IPS-15b (cell line): ENCODE measurements around the gene KCTD10.

Experiments
- H3K27me3 ChIP-seq: one replicate; pipeline ENCODE4 v1.6.1; 2013; ENCODE audit warnings: low read length; ENCODE audit not compliant: control insufficient read depth, insufficient read depth
- H3K36me3 ChIP-seq: one replicate; pipeline ENCODE4 v1.6.1; 2013; ENCODE audit warnings: low read length; ENCODE audit not compliant: control insufficient read depth, insufficient read depth
- H3K4me1 ChIP-seq: one replicate; pipeline ENCODE4 v1.6.1; 2013; ENCODE audit warnings: mild to moderate bottlenecking, low read length; ENCODE audit not compliant: control insufficient read depth, insufficient read depth
- H3K4me3 ChIP-seq: one replicate; pipeline ENCODE4 v1.5.1; 2013; ENCODE audit warnings: low read depth, low read length
- H3K9ac ChIP-seq: one replicate; pipeline ENCODE4 v1.6.1; 2013; ENCODE audit warnings: low read depth, mild to moderate bottlenecking, low read length
- H3K9me3 ChIP-seq: one replicate; pipeline ENCODE4 v1.6.1; 2013; ENCODE audit warnings: mild to moderate bottlenecking, low read length; ENCODE audit not compliant: control insufficient read depth, insufficient read depth

KCTD10 gene

DNA sequence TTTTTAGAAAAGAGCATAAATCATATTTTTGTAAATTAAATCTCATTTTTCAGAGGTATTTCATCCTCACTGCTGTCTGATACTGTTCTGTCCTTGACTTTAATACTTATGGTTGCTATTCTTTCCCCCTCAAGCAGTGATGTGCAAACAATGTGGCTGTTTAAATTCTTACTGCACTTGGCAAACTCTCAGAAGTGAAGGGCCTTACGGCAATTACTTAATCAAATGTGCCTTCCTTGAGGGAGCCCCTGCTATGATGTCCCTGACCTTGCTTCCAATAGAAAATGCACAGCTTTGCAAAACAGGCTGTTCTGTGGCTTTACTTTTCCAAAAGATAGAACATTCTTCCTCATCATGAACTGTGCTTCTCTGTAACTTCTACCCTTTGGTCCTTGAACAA lies 35.5 kb upstream of the KCTD10 start:
- H3K4me1 ChIP-seq = no peaks in the 10 kb centered on the region
- H3K4me3 ChIP-seq = no peak overlapping the region
- H3K36me3 ChIP-seq = peaks cover 21% of the 10 kb centered on the region
- H3K27me3 ChIP-seq = no peaks in the 10 kb centered on the region
- no peak overlapping the region for H3K9ac ChIP-seq
- no peaks in the 10 kb centered on the region for H3K9me3 ChIP-seq

DNA sequence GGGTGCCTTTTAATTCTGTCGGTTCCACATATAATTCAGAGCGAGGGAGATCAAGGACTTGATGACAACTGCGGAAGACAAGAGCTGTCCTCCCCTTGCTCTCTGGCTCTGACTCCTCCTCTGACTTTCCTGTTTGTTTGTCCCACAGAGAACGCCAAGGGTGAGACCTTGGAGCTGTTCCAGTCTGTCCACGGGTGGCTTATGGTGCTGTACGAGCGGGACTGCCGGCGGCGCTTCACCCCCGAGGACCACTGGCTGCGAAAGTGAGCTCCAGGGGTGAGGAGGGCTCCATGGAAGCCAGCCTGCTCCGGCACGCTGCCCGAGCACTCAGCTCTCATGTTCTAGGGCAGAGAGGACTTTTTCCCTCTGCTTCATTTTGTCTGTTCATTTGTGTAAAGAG lies 33.1 kb upstream of the KCTD10 start:
- Histone ChIP-seq H3K4me1 (no peaks in the 10 kb centered on the region), H3K9me3 (no peaks in the 10 kb centered on the region), H3K9ac (no peak overlapping the region), H3K27me3 (no peaks in the 10 kb centered on the region), H3K4me3 (no peak overlapping the region), H3K36me3 (peaks cover 27% of the 10 kb centered on the region)

DNA sequence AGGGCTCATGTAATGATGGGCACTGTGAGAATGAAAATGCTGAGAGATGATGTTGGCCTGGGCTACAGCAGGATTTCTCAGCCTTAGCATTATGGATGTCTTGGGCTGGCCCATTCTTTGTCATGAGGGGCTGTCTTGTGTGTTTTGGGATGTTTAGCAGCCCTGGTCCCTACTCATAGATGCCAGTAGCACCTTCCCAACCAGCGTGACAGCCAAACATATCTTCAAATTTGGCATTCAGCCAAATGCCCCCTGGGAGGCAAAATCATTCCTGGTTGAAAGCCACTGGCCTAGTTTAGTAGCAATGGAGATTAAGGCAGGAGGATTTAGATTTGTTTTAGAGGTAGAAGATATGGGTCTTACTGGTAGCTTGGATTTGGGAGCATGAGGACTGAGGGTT lies 27.0 kb upstream of the KCTD10 start:
- Histone ChIP-seq H3K9me3 (no peaks in the 10 kb centered on the region), H3K36me3 (peaks cover 17% of the 10 kb centered on the region), H3K9ac (no peak overlapping the region), H3K27me3 (no peaks in the 10 kb centered on the region), H3K4me3 (no peak overlapping the region), H3K4me1 (no peaks in the 10 kb centered on the region)

DNA sequence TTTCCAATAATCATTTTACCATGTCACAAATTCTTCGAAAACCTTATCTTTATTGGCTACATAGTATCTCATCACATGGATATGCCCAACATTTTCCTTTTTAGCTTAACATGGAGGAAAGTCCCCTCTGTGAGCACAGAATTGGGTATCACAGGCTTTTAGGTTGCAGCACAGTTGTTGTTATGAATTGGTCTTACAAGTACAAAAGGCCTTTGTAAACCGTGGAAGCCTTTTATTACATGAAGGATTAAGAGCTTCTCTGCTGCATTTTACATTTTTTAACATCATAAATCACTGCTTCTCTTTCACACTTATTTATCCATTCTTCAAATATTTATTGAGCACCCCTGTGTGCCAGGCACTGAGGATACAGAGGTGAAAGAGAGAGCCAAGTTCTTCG lies 26.5 kb upstream of the KCTD10 start:
- H3K27me3 ChIP-seq = no peaks in the 10 kb centered on the region
- H3K4me1 ChIP-seq = no peaks in the 10 kb centered on the region
- no peak overlapping the region for H3K9ac ChIP-seq
- H3K9me3 ChIP-seq = no peaks in the 10 kb centered on the region
- peaks cover 17% of the 10 kb centered on the region for H3K36me3 ChIP-seq
- no peak overlapping the region for H3K4me3 ChIP-seq

DNA sequence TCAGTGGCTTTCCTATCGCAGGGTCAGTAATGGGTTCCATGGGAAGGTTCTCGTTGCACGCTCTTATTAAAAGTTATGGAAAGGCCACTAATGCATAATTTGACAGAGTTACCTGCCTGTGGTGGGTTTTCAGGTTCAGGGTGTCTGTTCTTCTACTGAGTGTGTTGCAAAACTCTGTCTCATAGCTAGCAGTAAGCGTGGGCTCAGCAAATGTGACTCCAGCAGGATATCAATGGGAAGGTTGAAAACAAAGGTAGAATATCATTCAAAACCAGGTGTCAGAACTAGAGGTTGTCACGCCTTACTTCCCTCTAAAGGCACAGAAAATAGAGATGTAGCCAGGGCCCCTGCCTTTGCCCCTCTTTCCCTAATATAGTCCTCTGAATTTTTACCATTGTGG lies 25.2 kb upstream of the KCTD10 start:
- Histone ChIP-seq H3K9ac (no peak overlapping the region), H3K4me1 (no peaks in the 10 kb centered on the region), H3K9me3 (no peaks in the 10 kb centered on the region), H3K36me3 (peaks cover 11% of the 10 kb centered on the region), H3K27me3 (no peaks in the 10 kb centered on the region), H3K4me3 (no peak overlapping the region)

DNA sequence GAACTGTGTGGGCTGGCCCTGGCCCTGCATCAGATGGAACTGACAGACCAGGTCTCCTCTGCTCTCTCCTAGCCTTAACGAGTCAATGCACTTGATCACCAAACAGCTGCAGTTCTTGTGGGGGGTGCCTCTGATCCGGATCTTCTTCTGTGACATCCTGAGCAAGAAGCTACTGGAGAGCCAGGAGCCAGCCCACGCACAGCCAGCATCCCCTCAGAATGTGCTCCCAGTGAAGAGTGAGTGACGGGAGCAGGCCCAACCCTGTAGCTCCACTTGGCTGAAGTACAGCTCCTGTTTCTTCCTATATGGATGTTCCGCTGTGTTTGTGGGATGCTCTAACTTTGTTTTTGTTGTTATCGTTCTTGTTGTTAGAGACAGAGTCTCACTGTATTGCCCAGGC lies 24.2 kb upstream of the KCTD10 start:
- Histone ChIP-seq H3K9me3 (no peaks in the 10 kb centered on the region), H3K4me1 (no peaks in the 10 kb centered on the region), H3K36me3 (peaks cover 7% of the 10 kb centered on the region), H3K9ac (no peak overlapping the region), H3K4me3 (no peak overlapping the region), H3K27me3 (no peaks in the 10 kb centered on the region)

DNA sequence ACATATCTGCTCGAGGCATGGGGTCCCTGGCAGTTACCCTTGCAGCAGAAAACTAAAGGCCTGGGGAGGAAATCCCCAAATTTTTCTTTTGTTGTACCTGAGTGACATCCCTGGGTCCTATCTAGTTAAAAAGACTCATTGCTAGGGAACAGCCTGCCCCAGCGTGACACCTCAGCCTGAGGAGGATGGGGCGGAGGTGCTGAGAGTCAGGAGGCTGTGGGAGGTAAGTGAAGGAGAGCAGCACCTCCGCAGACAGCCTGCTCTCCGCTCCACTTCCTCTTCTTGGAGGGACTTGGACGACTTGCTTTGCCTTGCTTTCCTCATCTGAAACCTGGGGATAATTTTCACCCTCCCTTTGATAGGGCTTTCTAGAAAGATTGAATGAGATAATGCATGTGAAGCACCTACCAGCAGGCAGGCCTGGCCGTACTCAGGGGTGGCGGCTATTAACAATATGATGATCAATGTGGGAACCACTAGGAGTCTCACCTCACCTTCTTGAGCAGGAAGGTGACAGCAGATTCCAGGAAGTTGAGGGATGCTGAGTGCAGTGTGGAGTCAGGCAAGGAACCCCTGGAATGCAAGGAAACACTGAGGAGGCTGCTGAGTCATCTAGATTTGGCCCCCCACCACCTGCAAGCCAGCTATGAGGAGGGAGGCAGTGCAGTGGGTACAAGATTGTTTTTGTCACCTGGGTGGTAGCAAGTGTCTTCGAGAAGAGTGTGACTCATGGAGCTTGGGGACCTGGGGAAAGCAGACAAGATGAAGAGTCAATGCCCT lies 23.5 kb upstream of the KCTD10 start:
- peaks cover 7% of the 10 kb centered on the region for H3K36me3 ChIP-seq
- no peaks in the 10 kb centered on the region for H3K27me3 ChIP-seq
- H3K9ac ChIP-seq = no peak overlapping the region
- H3K4me3 ChIP-seq = no peak overlapping the region
- no peaks in the 10 kb centered on the region for H3K4me1 ChIP-seq
- H3K9me3 ChIP-seq = no peaks in the 10 kb centered on the region

DNA sequence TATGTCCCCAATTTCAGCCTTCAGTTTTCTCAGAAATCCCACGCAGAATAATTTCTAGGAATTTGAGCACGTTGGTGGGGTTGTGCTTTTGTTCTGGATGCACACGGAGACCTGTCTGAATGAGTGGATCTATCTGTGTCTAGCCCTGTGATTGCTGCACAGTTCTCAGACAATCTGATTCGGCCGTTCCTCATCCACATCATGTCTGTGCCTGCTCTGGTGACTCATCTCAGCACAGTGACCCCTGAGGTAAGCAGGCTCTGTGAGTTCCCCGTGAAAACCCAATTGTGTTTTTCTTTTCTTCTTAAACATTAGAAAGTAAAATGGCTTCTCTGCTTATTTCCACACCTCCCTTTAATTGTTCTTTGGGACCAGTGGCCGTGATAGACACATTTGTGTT lies 20.6 kb upstream of the KCTD10 start:
- H3K36me3 ChIP-seq = peaks cover 5% of the 10 kb centered on the region
- H3K9ac ChIP-seq = no peak overlapping the region
- no peak overlapping the region for H3K4me3 ChIP-seq
- H3K27me3 ChIP-seq = no peaks in the 10 kb centered on the region
- no peaks in the 10 kb centered on the region for H3K4me1 ChIP-seq
- no peaks in the 10 kb centered on the region for H3K9me3 ChIP-seq

DNA sequence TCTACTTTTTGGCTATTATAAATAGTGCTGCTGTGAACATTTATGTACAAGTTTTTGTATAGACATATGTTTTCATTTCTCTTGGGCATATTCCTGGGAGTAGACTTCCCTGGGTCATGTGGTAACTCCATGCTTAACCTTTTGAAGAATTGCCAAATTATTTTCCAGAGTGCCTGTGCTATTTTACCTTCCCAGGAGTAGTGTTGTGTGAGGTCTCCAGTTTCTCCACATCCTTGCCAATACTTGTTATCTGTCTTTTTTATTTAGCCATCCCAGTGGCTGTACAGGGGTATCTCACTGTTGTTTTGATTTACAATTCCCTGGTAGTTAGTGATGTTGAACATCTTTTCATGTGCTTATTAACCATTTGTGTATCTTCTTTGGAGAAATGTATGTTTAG lies 19.2 kb upstream of the KCTD10 start:
- Histone ChIP-seq H3K4me1 (no peaks in the 10 kb centered on the region), H3K9me3 (no peaks in the 10 kb centered on the region), H3K4me3 (no peak overlapping the region), H3K27me3 (no peaks in the 10 kb centered on the region), H3K9ac (no peak overlapping the region), H3K36me3 (peaks cover 8% of the 10 kb centered on the region)

DNA sequence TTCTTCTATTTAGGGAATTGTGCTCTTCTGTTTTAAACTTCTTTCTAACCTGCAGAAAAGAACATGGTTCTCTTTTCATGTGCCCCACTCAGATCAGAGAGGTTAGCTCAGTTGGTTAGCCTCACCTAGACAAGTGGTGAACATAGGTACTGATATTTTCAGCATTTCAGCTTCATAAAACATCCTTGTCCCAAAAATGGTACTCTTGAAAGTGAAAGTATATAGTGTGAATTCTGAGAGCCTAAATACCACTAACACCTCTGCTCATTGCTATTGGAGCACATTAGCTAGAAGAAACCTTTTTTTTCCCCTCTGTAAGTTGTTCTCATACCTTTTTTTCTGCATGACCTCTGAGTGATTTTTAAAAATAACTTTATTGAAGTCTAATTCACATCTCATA lies 17.9 kb upstream of the KCTD10 start:
- H3K36me3 ChIP-seq = peaks cover 11% of the 10 kb centered on the region
- H3K9me3 ChIP-seq = no peaks in the 10 kb centered on the region
- no peak overlapping the region for H3K4me3 ChIP-seq
- H3K27me3 ChIP-seq = no peaks in the 10 kb centered on the region
- H3K4me1 ChIP-seq = no peaks in the 10 kb centered on the region
- no peak overlapping the region for H3K9ac ChIP-seq

DNA sequence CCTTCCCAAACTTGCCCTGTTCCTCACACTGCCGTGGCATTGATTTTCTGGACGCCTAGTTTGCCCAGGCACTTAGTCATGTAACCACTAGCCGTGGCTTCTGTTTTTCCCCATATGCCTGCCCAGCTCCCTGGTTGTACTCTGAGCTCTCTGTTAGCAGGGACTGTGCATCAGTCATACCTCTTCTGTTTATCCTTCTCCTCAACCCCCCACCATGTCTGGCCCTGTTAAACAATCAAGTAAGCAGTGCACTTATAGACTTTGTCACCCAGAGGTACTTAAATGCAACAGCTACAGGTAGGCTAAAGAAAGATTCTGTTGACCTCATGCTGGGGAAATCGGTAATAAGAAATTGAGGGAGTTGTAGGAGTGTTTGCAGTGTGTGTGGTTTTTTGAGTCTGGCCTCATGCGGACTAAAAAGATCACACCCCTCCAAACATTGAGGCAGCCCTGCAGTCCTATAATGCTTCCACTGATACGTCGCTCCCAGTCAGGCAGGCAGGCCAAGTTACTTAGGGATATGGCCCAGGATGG lies 17.3 kb upstream of the KCTD10 start:
- Histone ChIP-seq H3K4me3 (no peak overlapping the region), H3K9ac (no peak overlapping the region), H3K36me3 (peaks cover 17% of the 10 kb centered on the region), H3K27me3 (no peaks in the 10 kb centered on the region), H3K4me1 (no peaks in the 10 kb centered on the region), H3K9me3 (no peaks in the 10 kb centered on the region)

DNA sequence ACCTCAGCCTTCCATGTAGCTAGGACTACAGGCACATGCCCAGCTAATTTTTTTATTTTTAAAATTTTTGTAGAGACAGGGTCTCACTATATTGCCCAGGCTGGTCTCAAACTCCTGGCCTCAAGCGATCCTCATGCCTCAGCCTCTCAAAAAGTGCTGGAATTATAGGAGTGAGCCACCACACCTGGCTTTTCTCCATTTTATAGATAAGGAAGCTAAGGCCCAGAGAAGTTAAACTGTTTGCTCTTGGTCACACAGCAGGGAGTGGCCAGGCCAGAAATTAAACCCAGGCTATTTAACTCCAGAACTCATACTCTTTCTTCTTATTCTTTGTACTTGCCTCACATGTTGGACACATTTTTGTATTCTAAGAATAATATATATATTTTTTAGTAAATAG lies 16.8 kb upstream of the KCTD10 start:
- H3K4me3 ChIP-seq = no peak overlapping the region
- H3K4me1 ChIP-seq = no peaks in the 10 kb centered on the region
- H3K27me3 ChIP-seq = no peaks in the 10 kb centered on the region
- H3K36me3 ChIP-seq = peaks cover 21% of the 10 kb centered on the region
- H3K9me3 ChIP-seq = no peaks in the 10 kb centered on the region
- H3K9ac ChIP-seq = no peak overlapping the region
